HG03039 (cell line): ENCODE measurements around the gene DUOXA1.
"Not testable (repeated sequence)": the region's sequence is repeated elsewhere in the genome, so short reads cannot be mapped to it uniquely, and the experiment has no call there.

Experiments
- ATAC-seq: cut with Tn5 transposase; IDR thresholded peaks from one replicate; pipeline ENCODE4 v1.9.1; 2021; ENCODE audit warnings: mild to moderate bottlenecking, moderate library complexity; ENCODE audit not compliant: unreplicated experiment

The DUOXA1 gene

GRCh38 chr15:45093622-45094357 lies 35.9 kb downstream of the DUOXA1 start:
- no peak for ATAC-seq

- no peak for ATAC-seq
These were observed 36.7 kb downstream of the DUOXA1 start for GRCh38 chr15:45093013-45093412.

GRCh38 chr15:45091576-45091975 lies 38.1 kb downstream of the DUOXA1 start:
- ATAC-seq = no peak

GRCh38 chr15:45091161-45091560 lies 38.5 kb downstream of the DUOXA1 start:
- no peak for ATAC-seq

GRCh38 chr15:45089712-45090373 lies 39.8 kb downstream of the DUOXA1 start:
- no peak for ATAC-seq

DNA sequence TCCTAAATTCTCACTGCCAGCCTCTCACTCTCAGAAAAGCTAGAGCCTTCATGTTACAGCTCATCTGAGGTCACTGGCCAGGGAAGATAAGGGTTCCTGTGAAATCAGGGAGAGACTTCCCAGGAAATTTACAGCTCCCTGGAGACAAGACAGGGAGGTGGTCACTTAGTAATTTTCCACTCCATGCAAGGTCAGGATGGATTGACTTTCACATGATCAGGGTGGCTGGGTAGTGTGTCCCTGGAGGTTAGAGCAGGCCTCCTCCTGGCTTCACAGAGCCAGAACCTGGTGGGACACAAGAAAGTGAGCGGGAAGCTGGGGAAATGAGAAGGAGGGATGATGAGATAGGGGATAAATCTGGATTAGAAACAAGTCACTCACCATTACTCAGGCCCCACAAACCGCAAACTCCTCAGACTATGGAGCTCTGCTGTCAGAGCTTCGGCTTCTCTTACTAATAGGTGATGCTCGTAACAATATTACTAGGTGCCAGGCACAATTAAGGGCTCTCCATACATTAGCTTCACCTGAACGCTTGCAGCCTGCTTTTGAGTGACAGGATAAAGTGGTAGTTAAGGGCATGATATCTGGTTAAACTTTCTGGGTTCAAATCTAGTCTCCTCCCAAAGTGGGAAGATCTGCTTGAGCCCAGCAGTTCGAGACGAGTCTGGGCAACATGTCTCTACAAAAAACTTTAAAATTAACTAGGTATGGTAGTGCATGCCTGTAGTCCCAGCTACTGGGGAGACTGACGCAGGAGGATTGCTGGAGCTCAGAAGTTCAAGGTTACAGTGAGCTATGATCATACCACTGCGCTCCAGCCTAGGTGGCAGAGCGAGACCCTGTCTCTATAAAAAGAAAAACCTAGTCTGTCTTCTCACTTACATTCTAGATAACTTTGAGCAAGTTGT lies 40.6 kb downstream of the DUOXA1 start:
- ATAC-seq = no peak

- no peak for ATAC-seq
These were observed 42.2 kb downstream of the DUOXA1 start for GRCh38 chr15:45087513-45087912.

DNA sequence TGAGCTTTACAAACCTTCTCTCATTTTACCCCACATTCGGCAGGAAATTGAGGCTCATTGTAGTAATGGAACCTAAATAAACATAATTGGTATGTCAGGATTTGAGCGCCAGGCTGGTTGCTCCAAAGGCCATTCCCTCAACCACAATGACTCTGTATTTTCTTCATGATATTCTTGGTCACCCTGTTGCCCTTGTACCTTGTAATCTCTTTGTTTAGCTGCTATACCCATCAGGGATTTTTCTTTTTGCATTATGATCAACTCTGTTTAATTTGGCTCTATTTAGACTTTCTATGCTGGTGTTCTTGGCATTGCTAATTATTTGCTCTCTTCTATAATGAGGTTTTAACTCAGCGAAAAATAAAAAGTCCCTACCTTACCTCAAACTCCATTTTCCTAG lies 45.5 kb downstream of the DUOXA1 start:
- no peak for ATAC-seq

- ATAC-seq = no peak
These were observed 46.5 kb downstream of the DUOXA1 start for GRCh38 chr15:45083223-45083622.

GRCh38 chr15:45082412-45082811 lies 47.3 kb downstream of the DUOXA1 start:
- not testable (repeated sequence) for ATAC-seq

- ATAC-seq = not testable (repeated sequence)
These were observed 49.1 kb downstream of the DUOXA1 start for GRCh38 chr15:45080593-45080992.

- not testable (repeated sequence) for ATAC-seq
These were observed 49.9 kb downstream of the DUOXA1 start for GRCh38 chr15:45079628-45080246.

DNA sequence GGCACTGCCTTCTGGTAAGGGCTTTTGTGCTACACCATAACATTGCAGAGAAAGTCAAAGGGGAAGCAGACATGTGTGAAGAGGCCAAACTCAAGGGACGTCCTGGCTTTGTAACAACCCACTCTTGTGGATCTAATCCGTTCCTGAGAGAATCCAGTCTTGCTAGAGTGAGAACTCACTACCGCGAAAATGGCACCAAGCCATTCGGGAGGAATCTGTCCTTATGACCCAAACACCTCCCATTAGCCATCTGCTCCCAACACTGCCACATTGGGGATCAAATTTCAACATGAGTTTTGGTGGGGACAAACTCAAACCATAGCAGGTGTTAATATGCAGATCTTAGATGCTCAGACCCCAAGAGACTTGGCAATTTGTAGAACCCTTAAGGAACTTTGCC lies 50.5 kb downstream of the DUOXA1 start:
- not testable (repeated sequence) for ATAC-seq

DNA sequence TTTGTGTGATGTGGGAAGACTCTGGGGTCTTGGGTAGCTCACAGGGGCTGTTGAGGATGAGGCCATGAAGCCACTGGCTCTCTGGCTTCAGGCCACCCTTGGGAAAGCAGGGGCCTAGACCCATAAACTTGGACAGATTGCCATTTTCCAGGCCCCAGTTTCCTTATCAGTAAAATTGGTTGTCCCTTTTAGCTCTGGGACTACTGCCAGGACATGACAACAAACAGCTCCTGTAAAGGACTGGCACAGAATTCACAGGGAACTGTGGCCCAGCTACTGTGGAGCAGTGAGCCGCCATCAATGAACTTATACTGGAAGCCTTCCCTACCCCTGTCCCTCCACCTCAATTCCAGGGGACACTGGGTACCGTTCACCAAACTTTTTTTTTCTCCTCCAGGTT lies 52.3 kb downstream of the DUOXA1 start:
- not testable (repeated sequence) for ATAC-seq

DNA sequence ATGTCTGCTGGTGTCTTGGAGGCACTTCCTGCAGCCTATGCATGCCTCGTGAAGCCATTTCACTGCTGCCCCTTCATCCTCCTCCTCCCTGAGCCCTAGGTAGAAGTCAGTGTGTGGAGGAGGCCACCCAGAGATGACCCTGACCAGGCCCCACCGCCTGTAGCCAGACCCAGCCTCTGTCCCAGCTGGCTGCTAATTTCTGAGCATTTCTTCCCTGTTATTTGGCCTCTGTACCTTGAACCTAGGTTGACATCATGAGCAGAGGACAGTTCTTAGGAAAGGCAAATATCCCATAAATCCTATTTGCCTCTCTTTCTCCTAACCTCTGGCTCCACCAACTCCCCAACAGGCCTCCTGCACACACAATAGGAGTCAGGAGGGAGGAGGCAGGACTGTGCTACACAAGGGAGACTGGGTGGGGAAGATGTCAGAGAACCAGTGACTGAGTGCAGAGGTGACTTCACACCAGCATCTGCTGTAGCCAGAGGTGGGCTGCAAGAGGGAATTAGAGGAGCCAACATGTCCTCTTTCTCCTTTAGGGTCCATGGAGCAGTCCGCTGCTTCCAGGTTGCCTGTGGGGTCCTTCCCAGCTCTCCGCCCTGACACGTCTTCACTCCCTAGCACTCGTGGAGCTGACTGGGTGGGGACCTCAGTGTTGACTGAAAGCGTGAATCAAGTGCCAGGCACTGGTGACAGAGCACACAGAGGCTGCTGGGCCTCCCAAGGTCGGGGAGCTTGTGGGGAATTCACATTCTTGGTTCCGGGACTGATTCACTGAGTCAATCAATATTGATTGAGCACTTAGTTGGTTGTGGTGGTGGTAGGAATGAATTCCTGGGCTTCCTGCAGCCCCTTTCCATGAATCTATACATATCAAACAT lies 54.0 kb downstream of the DUOXA1 start:
- not testable (repeated sequence) for ATAC-seq

GRCh38 chr15:45073602-45074001 lies 56.1 kb downstream of the DUOXA1 start:
- not testable (repeated sequence) for ATAC-seq

- ATAC-seq = not testable (repeated sequence)
These were observed 59.7 kb downstream of the DUOXA1 start for GRCh38 chr15:45069942-45070360.
